Body of pancreas (tissue), 4 donors: ENCODE data around the gene PRRT2. TPM values are rescaled to one million over a fixed set of nuclear protein-coding genes. Genes with fewer than 3 reads are reported as not detected.
"Not testable (repeated sequence)": the region's sequence is repeated elsewhere in the genome, so short reads cannot be mapped to it uniquely, and the experiment has no call there.

Source experiments
- ATAC-seq: fragments of 150-250 bp; one replicate; pipeline ENCODE4 v1.9.1; 2016
- DNase-seq, 4 donors: peaks; one replicate each; pipeline ENCODE4 v3.0.0-alpha.2; 2019
- H3K27ac ChIP-seq, 4 donors: fragments of 200-600 bp; sonication (generic); 1 replicate in 3 of 4; 2 replicates in 1 of 4; pipeline versions ENCODE4 v1.5.1 to v1.6.1; 2016 to 2019; ENCODE audit warnings: mild to moderate bottlenecking in 1 of 4, mixed read lengths in 1 of 4, moderate library complexity in 1 of 4
- H3K27me3 ChIP-seq, 2 donors: fragments of 200-600 bp; sonication (generic); one replicate each; pipeline ENCODE4 v1.6.0; 2016; ENCODE audit warnings: mild to moderate bottlenecking in 1 of 2
- H3K36me3 ChIP-seq, 2 donors: fragments of 200-600 bp; sonication (generic); replicated peaks in 1 of 2; 2 replicates each; pipeline ENCODE4 v1.5.1; 2016; ENCODE audit warnings: low read depth in 2 of 2; ENCODE audit not compliant: insufficient read depth in 1 of 2
- H3K4me1 ChIP-seq: fragments of 200-600 bp; sonication (generic); one replicate; pipeline ENCODE4 v1.6.0; 2016
- H3K4me3 ChIP-seq, 2 donors: fragments of 200-600 bp; sonication (generic); 1 replicate in 1 of 2; 2 replicates in 1 of 2; pipeline ENCODE4 v1.5.1; 2016 to 2019
- H3K9me3 ChIP-seq, 3 donors: fragments of 200-600 bp; sonication (generic); 1 replicate in 2 of 3; 2 replicates in 1 of 3; pipeline ENCODE4 v1.5.1; 2016
- POLR2A ChIP-seq, 3 donors: fragments of 450-650 bp; IDR thresholded peaks; one replicate each; pipeline ENCODE4 v1.6.1; 2016; ENCODE audit warnings: antibody characterized with exemption in 3 of 3, mild to moderate bottlenecking in 2 of 3
- WGBS, 2 donors: methylation state at CpG; one replicate each; pipeline ENCODE4 v1.1.5; 2017; 5-methylcytosine and 5-hydroxymethylcytosine counted together
- intact Hi-C: fragments of 100-400 bp; cut with DNase I; formaldehyde crosslinking; loops from one replicate; pipeline ENCODE4 v1.15.1; 2023
- total RNA-seq, 2 donors: library from RNA; depleted of rRNA; stranded (reverse); fragments of >200 nt; gene quantifications; one replicate each; pipeline ENCODE4 v1.1.0, GENCODE V29; 2016
- TF ChIP-seq, protein P1 (sequence below), 7 experiments: fragments of 450-650 bp in 4 of 7; fragments of 200-600 bp in 3 of 7; sonication (generic) in 3 of 7; IDR thresholded peaks; one replicate each; pipeline ENCODE4 v1.5.1; 2016 to 2019; ENCODE audit warnings: antibody characterized with exemption in 7 of 7

The PRRT2 gene
- total RNA-seq, 2 donors from 2014 or later = 1.0 TPM; not detected in 1

DNA sequence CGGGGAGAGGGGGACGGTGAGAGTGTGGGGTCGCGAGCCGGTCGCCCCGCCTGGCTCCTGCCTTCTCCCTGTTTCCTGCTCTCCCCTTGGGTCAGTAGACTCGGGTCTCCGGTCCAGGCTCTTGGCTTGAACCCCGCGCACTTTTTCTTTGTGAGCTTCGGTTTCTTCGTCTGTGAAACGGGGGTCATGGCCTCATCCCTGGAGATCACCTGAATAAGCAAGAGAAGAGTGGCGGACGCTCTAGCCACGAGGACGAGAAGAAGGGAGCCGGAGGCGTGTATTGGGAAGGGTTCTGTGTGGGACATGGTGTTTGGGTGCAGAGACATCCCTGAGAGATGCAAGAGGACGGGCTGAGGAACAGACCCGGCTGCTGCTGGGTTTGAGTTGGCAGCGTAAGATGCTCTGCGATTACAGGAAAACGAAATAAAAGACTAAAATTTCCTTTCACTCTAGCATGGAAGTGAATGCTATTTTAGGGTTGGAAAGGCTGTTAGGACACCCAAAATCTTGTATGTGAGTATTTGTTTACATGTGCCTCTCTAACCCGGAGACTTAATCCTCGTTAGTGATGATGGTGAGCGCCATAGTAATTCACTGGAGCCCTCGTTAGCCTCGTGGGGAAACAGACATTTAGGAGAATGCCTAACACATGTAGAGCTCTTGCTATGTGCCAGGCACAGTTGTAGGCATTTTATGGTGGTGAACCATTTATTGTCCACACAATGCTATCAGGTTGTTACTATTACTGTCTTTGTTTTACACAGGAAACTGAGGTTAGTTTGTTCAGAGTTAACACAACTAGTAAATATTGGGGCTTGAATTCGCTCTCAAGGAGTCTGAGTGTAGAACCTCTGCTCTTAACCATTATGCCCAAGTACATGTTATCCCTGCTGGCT lies 20.8 kb upstream of the PRRT2 start:
- 3 to 5% methylated on average over 21 to 31 of the region's 31 CpGs for WGBS, 2 donors
- no peaks in the 10 kb centered on the region for H3K27me3 ChIP-seq
- H3K27ac ChIP-seq = peak overlapping the region in 3 of 4 donors; percentile 3 to 94 (median 86)
- DNase-seq (no peak), ATAC-seq (peak; percentile 0)
- intact Hi-C loops = no loop called here
- no peaks in the 10 kb centered on the region for H3K36me3 ChIP-seq
- no peaks in the 10 kb centered on the region for H3K9me3 ChIP-seq
- H3K4me3 ChIP-seq = peak overlapping the region; percentile 65 to 71
- TF ChIP-seq, protein P1, sequence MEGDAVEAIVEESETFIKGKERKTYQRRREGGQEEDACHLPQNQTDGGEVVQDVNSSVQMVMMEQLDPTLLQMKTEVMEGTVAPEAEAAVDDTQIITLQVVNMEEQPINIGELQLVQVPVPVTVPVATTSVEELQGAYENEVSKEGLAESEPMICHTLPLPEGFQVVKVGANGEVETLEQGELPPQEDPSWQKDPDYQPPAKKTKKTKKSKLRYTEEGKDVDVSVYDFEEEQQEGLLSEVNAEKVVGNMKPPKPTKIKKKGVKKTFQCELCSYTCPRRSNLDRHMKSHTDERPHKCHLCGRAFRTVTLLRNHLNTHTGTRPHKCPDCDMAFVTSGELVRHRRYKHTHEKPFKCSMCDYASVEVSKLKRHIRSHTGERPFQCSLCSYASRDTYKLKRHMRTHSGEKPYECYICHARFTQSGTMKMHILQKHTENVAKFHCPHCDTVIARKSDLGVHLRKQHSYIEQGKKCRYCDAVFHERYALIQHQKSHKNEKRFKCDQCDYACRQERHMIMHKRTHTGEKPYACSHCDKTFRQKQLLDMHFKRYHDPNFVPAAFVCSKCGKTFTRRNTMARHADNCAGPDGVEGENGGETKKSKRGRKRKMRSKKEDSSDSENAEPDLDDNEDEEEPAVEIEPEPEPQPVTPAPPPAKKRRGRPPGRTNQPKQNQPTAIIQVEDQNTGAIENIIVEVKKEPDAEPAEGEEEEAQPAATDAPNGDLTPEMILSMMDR (IDR thresholded peaks at IDR 0.05) = no peak
- no peak for TF ChIP-seq POLR2A (IDR thresholded peaks at IDR 0.05)
- H3K4me1 ChIP-seq = peaks cover 30% of the 10 kb centered on the region

DNA sequence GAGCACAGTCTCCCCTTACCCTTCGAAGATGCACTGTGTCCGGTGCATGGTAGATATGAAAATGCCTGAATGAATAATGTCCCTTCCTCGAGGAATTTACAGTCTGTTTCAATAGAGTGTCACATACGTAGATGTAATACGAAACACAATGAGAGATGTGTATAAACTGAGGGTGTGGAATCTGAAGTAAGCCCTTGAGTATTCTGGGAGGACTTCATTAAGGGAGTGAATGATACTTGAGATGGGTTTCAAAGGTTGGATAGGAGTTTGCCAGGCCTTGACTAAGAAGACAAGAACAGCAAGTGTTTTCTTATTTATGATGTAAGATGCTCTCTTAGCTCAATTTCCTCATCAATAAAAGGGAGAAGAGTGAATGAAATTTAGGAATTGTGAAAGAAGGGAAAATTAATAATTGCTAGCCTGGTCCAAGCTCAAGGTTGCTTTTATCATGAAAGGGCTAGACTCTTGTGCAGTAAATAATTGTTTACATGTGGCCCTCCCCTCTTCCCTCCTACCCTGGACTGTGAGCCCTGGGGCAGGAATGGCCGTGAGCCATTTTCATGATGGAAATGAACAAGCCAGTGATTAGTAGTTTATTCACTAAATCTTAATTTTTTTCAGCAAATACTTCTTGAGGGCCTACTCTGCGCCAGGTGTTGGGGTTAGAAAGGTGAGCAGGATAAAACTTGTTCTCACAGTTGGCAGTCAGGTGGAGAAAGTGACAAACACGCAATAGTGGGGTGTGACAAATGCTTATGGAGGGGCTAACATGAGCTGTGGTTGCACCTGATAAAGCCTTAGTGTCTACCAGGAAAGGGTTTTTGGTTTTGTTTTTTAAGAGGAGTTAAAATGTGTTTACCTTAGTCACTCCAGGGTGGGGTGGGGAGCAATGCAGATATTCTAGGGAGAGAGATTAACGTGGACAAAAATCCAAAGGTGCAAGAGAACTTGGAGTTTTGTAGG lies 19.9 kb upstream of the PRRT2 start:
- intact Hi-C loops = no loop called here
- 61 to 76% methylated on average over 9 of the region's 9 CpGs for WGBS, 2 donors
- Histone ChIP-seq H3K9me3 (no peaks in the 10 kb centered on the region), H3K27ac (no peak overlapping the region), H3K27me3 (no peaks in the 10 kb centered on the region), H3K4me3 (no peak overlapping the region), H3K36me3 (no peaks in the 10 kb centered on the region), H3K4me1 (peaks cover 30% of the 10 kb centered on the region)
- no peak for TF ChIP-seq POLR2A (IDR thresholded peaks at IDR 0.05)
- TF ChIP-seq, protein P1 (IDR thresholded peaks at IDR 0.05) = no peak
- no peak for ATAC-seq
- DNase-seq = no peak

DNA sequence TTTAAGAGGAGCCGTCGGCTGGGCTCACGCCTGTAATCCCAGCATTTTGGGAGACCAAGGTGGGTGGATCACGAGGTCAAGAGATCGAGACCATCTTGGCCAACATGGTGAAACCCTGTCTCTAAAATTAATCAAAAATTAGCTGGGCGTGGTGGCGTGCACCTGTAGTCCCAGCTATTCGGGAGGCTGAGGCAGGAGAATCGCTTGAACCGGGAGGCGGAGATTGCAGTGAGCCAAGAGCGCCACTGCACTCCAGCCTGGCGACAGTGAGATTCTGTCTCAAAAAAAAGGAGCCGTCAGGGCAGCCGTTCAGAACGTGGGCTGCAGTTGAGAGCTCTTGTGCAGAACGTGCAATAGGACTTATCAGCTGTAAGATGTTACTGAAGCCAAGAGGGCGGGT lies 18.8 kb upstream of the PRRT2 start:
- intact Hi-C loops, H3K27ac ChIP-seq, H3K4me3 ChIP-seq, ATAC-seq, H3K36me3 ChIP-seq, H3K9me3 ChIP-seq, DNase-seq, H3K27me3 ChIP-seq: not testable (repeated sequence)
- WGBS, 2 donors = 91 to 93% methylated on average over 18 of the region's 18 CpGs
- H3K4me1 ChIP-seq = peaks cover 30% of the 10 kb centered on the region

DNA sequence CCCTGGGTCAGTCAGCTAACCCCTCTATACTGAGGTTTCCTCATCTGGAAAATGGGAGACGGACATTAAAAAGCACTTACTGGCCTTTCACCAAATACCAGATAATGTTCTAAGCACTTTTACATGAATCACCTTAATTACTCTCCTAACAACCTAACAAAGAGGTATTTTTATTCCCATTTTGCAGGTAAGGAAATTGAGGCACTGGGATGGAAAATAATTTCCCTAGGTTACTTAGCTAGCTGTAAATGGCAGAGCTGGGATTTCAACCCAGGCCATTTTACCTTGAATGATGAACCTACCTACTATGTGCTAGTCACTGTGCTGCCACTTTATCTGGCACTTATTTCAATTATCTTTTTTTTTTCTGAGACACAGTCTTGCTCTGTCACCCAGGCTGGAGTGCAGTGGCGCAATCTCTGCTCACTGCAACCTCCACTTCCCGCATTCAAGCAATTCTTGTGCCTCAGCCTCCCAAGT lies 17.7 kb upstream of the PRRT2 start:
- intact Hi-C loops = no loop called here
- Histone ChIP-seq H3K36me3 (peaks cover 0 to 2% of the 10 kb centered on the region in 2 donors), H3K9me3 (no peaks in the 10 kb centered on the region), H3K4me1 (peaks cover 30% of the 10 kb centered on the region), H3K4me3 (no peak overlapping the region), H3K27me3 (no peaks in the 10 kb centered on the region), H3K27ac (no peak overlapping the region)
- no peak for ATAC-seq
- WGBS, 2 donors = 95 to 100% methylated on average over 3 of the region's 3 CpGs
- no peak for DNase-seq
- TF ChIP-seq, protein P1 (IDR thresholded peaks at IDR 0.05) = no peak
- TF ChIP-seq POLR2A (IDR thresholded peaks at IDR 0.05) = no peak

DNA sequence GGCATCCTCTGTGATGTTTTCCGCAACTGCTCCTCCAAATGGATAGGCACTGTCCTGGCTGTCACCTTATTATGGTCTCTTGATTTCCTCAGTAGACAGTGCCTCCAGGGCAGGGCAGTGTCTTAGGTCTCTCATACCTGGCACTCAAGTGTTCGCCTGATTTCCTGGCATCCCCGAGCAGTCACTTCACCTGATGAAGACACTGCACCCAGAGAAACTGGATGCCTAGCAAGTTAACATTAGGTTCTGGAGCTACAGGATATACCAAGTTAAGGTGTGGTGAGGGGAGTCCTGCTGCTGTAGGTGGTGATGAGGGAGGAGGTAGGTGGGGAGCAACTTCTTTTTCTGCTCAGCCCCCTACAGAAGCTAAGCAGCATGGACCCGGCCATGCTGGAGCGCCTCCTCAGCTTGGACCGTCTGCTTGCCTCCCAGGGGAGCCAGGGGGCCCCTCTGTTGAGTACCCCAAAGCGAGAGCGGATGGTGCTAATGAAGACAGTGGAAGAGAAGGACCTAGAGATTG lies 9.5 kb upstream of the PRRT2 start:
- no peak for DNase-seq
- H3K27ac ChIP-seq = no peak overlapping the region
- no peak for ATAC-seq

More for the DNA sequence above, 9.5 kb upstream of the PRRT2 start:
- 94 to 97% methylated on average over 8 of the region's 8 CpGs for WGBS, 2 donors
- Histone ChIP-seq H3K4me3 (no peak overlapping the region), H3K9me3 (no peaks in the 10 kb centered on the region), H3K4me1 (peaks cover 15% of the 10 kb centered on the region), H3K36me3 (peaks cover 0 to 4% of the 10 kb centered on the region in 2 donors), H3K27me3 (no peaks in the 10 kb centered on the region)
- TF ChIP-seq, protein P1 (IDR thresholded peaks at IDR 0.05) = no peak
- no peak for TF ChIP-seq POLR2A (IDR thresholded peaks at IDR 0.05)
- intact Hi-C loops = no loop called here
